Measurements from ENCODE around the gene GUCD1. TPM values are rescaled to one million over a fixed set of nuclear protein-coding genes. Genes with fewer than 3 reads are reported as not detected.

Gene GUCD1
- total RNA-seq, 1 donor, result 96.6 TPM

GRCh38 chr22:24521791-24522245, 33.1 kb downstream of the GUCD1 start:
- TF ChIP-seq CTCF (IDR thresholded peaks at IDR 0.05; ENCODE audit: insufficient read depth, low read length), result peak; percentile 50
- H3K4me3 ChIP-seq (ENCODE audit: low read depth, low read length), result no peak overlapping the region

GRCh38 chr22:24519496-24519895, 35.4 kb downstream of the GUCD1 start:
- no peak for TF ChIP-seq CTCF (IDR thresholded peaks at IDR 0.05; ENCODE audit: insufficient read depth, low read length)
- no peak overlapping the region for H3K4me3 ChIP-seq (ENCODE audit: low read depth, low read length)
- DNase-seq (ENCODE audit: low read depth), result no peak

More at GRCh38 chr22:24521791-24522245, 33.1 kb downstream of the GUCD1 start:
- DNase-seq (ENCODE audit: low read depth), result peak; percentile 59

- DNase-seq (ENCODE audit: low read depth), result no peak
- no peak overlapping the region for H3K4me3 ChIP-seq (ENCODE audit: low read depth, low read length)
- TF ChIP-seq CTCF (IDR thresholded peaks at IDR 0.05; ENCODE audit: insufficient read depth, low read length), result no peak
Measured at GRCh38 chr22:24518771-24519485, 36.0 kb downstream of the GUCD1 start.

- no peak overlapping the region for H3K4me3 ChIP-seq (ENCODE audit: low read depth, low read length)
- TF ChIP-seq CTCF (IDR thresholded peaks at IDR 0.05; ENCODE audit: insufficient read depth, low read length), result no peak
- DNase-seq (ENCODE audit: low read depth), result no peak
Measured at GRCh38 chr22:24518228-24518627, 36.7 kb downstream of the GUCD1 start.

GRCh38 chr22:24517446-24517845, 37.5 kb downstream of the GUCD1 start:
- no peak for TF ChIP-seq CTCF (IDR thresholded peaks at IDR 0.05; ENCODE audit: insufficient read depth, low read length)
- no peak overlapping the region for H3K4me3 ChIP-seq (ENCODE audit: low read depth, low read length)
- DNase-seq (ENCODE audit: low read depth), result no peak

- DNase-seq (ENCODE audit: low read depth), result peak; percentile 94
- TF ChIP-seq CTCF (IDR thresholded peaks at IDR 0.05; ENCODE audit: insufficient read depth, low read length), result peak; percentile 23
- H3K4me3 ChIP-seq (ENCODE audit: low read depth, low read length), result peak overlapping the region; percentile 44
Measured at GRCh38 chr22:24516301-24516737, 38.6 kb downstream of the GUCD1 start.

- no peak for DNase-seq (ENCODE audit: low read depth)
- no peak for TF ChIP-seq CTCF (IDR thresholded peaks at IDR 0.05; ENCODE audit: insufficient read depth, low read length)
- H3K4me3 ChIP-seq (ENCODE audit: low read depth, low read length), result no peak overlapping the region
Measured at GRCh38 chr22:24515027-24515338, 40.0 kb downstream of the GUCD1 start.

Data from fibroblast of the aortic adventitia (primary cell).